IMR-90 (cell line): ENCODE data around the gene OSBPL1A. TPM values are rescaled to one million over a fixed set of nuclear protein-coding genes. Genes with fewer than 3 reads are reported as not detected.

Experiments
- ATAC-seq: fragments of 200-7000 bp; cut with Tn5 transposase; 2 replicates; pipeline ENCODE4 v1.9.1; 2020; ENCODE audit warnings: low read depth, mild to moderate bottlenecking, moderate library complexity
- BruUV-seq: library from RNA; stranded (reverse); fragments of 400-500 nt; replicated peaks from 2 replicates; lab custom pipeline; 2021; lab: Mats Ljungman, UMichigan
- CTCF ChIA-PET: fragments of 300-600 bp; formaldehyde crosslinking; extraction: SDS; loops from one replicate; lab custom pipeline; 2021; ENCODE audit warnings: antibody characterized with exemption; lab: Yijun Ruan, JAX
- POLR2A ChIA-PET: fragments of 300-600 bp; sonication (Branson Sonifier 250); formaldehyde crosslinking; loops from one replicate; lab custom pipeline; 2022; ENCODE audit warnings: antibody characterized with exemption; ENCODE audit not compliant: unreplicated experiment; lab: Charles Lee
- DNase-seq: peaks from one replicate; pipeline ENCODE4 v3.0.0; 2013
- H2AFZ ChIP-seq: replicated peaks from 2 replicates; pipeline ENCODE3; 2013; ENCODE audit warnings: low read length, mild to moderate bottlenecking; ENCODE audit not compliant: poor library complexity
- H2AK5ac ChIP-seq: 2 replicates; pipeline ENCODE4 v1.6.1; 2013; ENCODE audit warnings: low read depth, low read length, inconsistent platforms
- H2AK9ac ChIP-seq: replicated peaks from 2 replicates; pipeline ENCODE3; 2013; ENCODE audit warnings: mild to moderate bottlenecking, low read depth, low read length, moderate library complexity; ENCODE audit not compliant: poor library complexity
- H2BK120ac ChIP-seq: 2 replicates; pipeline ENCODE4 v1.6.1; 2013; ENCODE audit warnings: low read depth, low read length, inconsistent platforms
- H2BK15ac ChIP-seq: 3 replicates; pipeline ENCODE4 v1.6.1; 2013; ENCODE audit warnings: low read depth, low read length, inconsistent platforms
- H2BK20ac ChIP-seq: 2 replicates; pipeline ENCODE4 v1.6.1; 2013; ENCODE audit warnings: low read depth, mild to moderate bottlenecking, inconsistent platforms, low read length, moderate library complexity
- H2BK5ac ChIP-seq: 2 replicates; pipeline ENCODE4 v1.6.1; 2013; ENCODE audit warnings: mild to moderate bottlenecking, low read depth, low read length, inconsistent platforms; ENCODE audit not compliant: poor library complexity, severe bottlenecking
- H3K14ac ChIP-seq: replicated peaks from 2 replicates; pipeline ENCODE4 v1.6.1; 2013; ENCODE audit warnings: low read depth, low read length, inconsistent platforms
- H3K18ac ChIP-seq: 2 replicates; pipeline ENCODE4 v1.6.1; 2013; ENCODE audit warnings: low read depth, low read length, control low read depth
- H3K23ac ChIP-seq: 2 replicates; pipeline ENCODE4 v1.6.1; 2013; ENCODE audit warnings: low read depth, low read length, inconsistent platforms
- H3K27ac ChIP-seq: 2 replicates; pipeline ENCODE4 v1.5.1; 2013; ENCODE audit warnings: mild to moderate bottlenecking, control low read depth, low read length; ENCODE audit not compliant: insufficient read depth
- H3K27me3 ChIP-seq: 2 replicates; pipeline ENCODE4 v1.6.1; 2013; ENCODE audit warnings: low read length; ENCODE audit not compliant: control insufficient read depth, insufficient read depth
- H3K36me3 ChIP-seq: 2 replicates; pipeline ENCODE4 v1.6.1; 2013; ENCODE audit warnings: low read length, mixed read lengths; ENCODE audit not compliant: control insufficient read depth, insufficient read depth
- H3K4ac ChIP-seq: 2 replicates; pipeline ENCODE4 v1.6.1; 2013; ENCODE audit warnings: low read depth, low read length, inconsistent platforms
- H3K4me1 ChIP-seq: 2 replicates; pipeline ENCODE4 v1.6.1; 2013; ENCODE audit warnings: low read length, mixed read lengths; ENCODE audit not compliant: control insufficient read depth, insufficient read depth
- H3K4me2 ChIP-seq: 2 replicates; pipeline ENCODE4 v1.6.1; 2013; ENCODE audit warnings: low read depth, mild to moderate bottlenecking, control low read depth, low read length, moderate library complexity
- H3K4me3 ChIP-seq: 2 replicates; pipeline ENCODE4 v1.5.1; 2013; ENCODE audit warnings: low read depth, mild to moderate bottlenecking, control low read depth, low read length, moderate library complexity; ENCODE audit not compliant: insufficient read depth
- H3K56ac ChIP-seq: 2 replicates; pipeline ENCODE4 v1.6.1; 2013; ENCODE audit warnings: low read length, inconsistent platforms; ENCODE audit not compliant: insufficient read depth; ENCODE audit errors: extremely low read depth
- H3K79me1 ChIP-seq, 2 experiments: 2 replicates each; pipeline ENCODE4 v1.6.1; 2013; ENCODE audit warnings: low read length in 2 of 2, inconsistent platforms in 1 of 2, low read depth in 1 of 2
- H3K9ac ChIP-seq: 2 replicates; pipeline ENCODE4 v1.6.1; 2013; ENCODE audit warnings: low read depth, low read length, control low read depth
- H3K9me1 ChIP-seq: 2 replicates; pipeline ENCODE4 v1.6.1; 2013; ENCODE audit warnings: low read length, inconsistent platforms; ENCODE audit not compliant: insufficient read depth
- H3K9me3 ChIP-seq: 2 replicates; pipeline ENCODE4 v1.6.1; 2013; ENCODE audit warnings: low read length; ENCODE audit not compliant: control insufficient read depth, insufficient read depth
- H4K20me1 ChIP-seq: 2 replicates; pipeline ENCODE4 v1.6.1; 2013; ENCODE audit warnings: low read length, inconsistent platforms; ENCODE audit not compliant: insufficient read depth
- H4K5ac ChIP-seq: 2 replicates; pipeline ENCODE4 v1.6.1; 2013; ENCODE audit warnings: mild to moderate bottlenecking, low read depth, low read length, control low read depth
- H4K8ac ChIP-seq, 2 experiments: 2 replicates each; pipeline ENCODE4 v1.6.1; 2013; ENCODE audit warnings: low read depth in 2 of 2, low read length in 2 of 2, control low read depth in 1 of 2, inconsistent platforms in 1 of 2
- H4K91ac ChIP-seq: 2 replicates; pipeline ENCODE4 v1.6.1; 2013; ENCODE audit warnings: low read depth, low read length, inconsistent platforms; ENCODE audit not compliant: insufficient read depth
- BHLHE40 ChIP-seq: fragments of 150-350 bp; IDR thresholded peaks from 2 replicates; pipeline ENCODE4 v1.6.1; 2016; ENCODE audit warnings: mild to moderate bottlenecking, low read depth, low read length
- CHD1 ChIP-seq: IDR thresholded peaks from 2 replicates; pipeline ENCODE4 v1.6.1; 2012; ENCODE audit warnings: low read depth, low read length, improper control_type of control experiment
- CTCF ChIP-seq: conservative IDR thresholded peaks from 2 replicates; pipeline ENCODE4 v1.5.1; 2012; ENCODE audit warnings: mild to moderate bottlenecking, low read depth, low read length, improper control_type of control experiment
- ELK1 ChIP-seq: fragments of 150-350 bp; IDR thresholded peaks from 2 replicates; pipeline ENCODE4 v1.6.1; 2016; ENCODE audit warnings: low read depth, mild to moderate bottlenecking, low read length, moderate library complexity, borderline replicate concordance
- FOS ChIP-seq: fragments of 150-350 bp; IDR thresholded peaks from 2 replicates; pipeline ENCODE4 v1.6.1; 2016; ENCODE audit warnings: low read depth, low read length
- MAFK ChIP-seq: IDR thresholded peaks from 2 replicates; pipeline ENCODE4 v1.6.1; 2012; ENCODE audit warnings: low read depth, low read length, improper control_type of control experiment
- MAZ ChIP-seq: IDR thresholded peaks from 2 replicates; pipeline ENCODE4 v1.6.1; 2012; ENCODE audit warnings: low read depth, mild to moderate bottlenecking, low read length, improper control_type of control experiment, moderate library complexity, borderline replicate concordance
- MXI1 ChIP-seq: IDR thresholded peaks from 2 replicates; pipeline ENCODE4 v1.6.1; 2012; ENCODE audit warnings: low read depth, mild to moderate bottlenecking, low read length, moderate library complexity, borderline replicate concordance
- NFE2L2 ChIP-seq: fragments of 150-350 bp; IDR thresholded peaks from 2 replicates; pipeline ENCODE4 v1.6.1; 2016; ENCODE audit warnings: low read depth, mild to moderate bottlenecking, low read length
- POLR2A ChIP-seq: IDR thresholded peaks from 2 replicates; pipeline ENCODE4 v1.6.1; 2012; ENCODE audit warnings: mild to moderate bottlenecking, low read depth, low read length
- RAD21 ChIP-seq: IDR thresholded peaks from 2 replicates; pipeline ENCODE4 v1.6.1; 2012; ENCODE audit warnings: low read length, improper control_type of control experiment
- RCOR1 ChIP-seq: IDR thresholded peaks from 2 replicates; pipeline ENCODE4 v1.6.1; 2012; ENCODE audit warnings: mild to moderate bottlenecking, low read length, improper control_type of control experiment; ENCODE audit not compliant: insufficient replicate concordance
- RFX5 ChIP-seq: IDR thresholded peaks from 2 replicates; pipeline ENCODE4 v1.8.0; 2012; ENCODE audit warnings: low read depth, mild to moderate bottlenecking, low read length, moderate library complexity
- SMC3 ChIP-seq: fragments of 150-350 bp; IDR thresholded peaks from 2 replicates; pipeline ENCODE4 v1.6.1; 2016; ENCODE audit warnings: low read depth, mild to moderate bottlenecking, antibody characterized with exemption, low read length, moderate library complexity
- USF2 ChIP-seq: fragments of 150-350 bp; IDR thresholded peaks from 2 replicates; pipeline ENCODE4 v1.6.1; 2017; ENCODE audit warnings: mild to moderate bottlenecking, antibody characterized with exemption, low read length, low read depth
- WGBS, 2 experiments: methylation state at CpG; one replicate each; pipeline versions ENCODE4 v1.1.5 to v1.1.7; 2013; ENCODE audit warnings: missing lambda C conversion rate in 2 of 2; ENCODE audit not compliant: insufficient read length in 1 of 2; ENCODE audit errors: extremely low coverage in 2 of 2; 5-methylcytosine and 5-hydroxymethylcytosine counted together
- dilution Hi-C: fragments of 300-500 bp; cut with HindIII; formaldehyde crosslinking; loops from one replicate; pipeline ENCODE4 v1.14.3; 2018; ENCODE audit warnings: low sequenced_read_pairs; ENCODE audit not compliant: unreplicated experiment
- in situ Hi-C: fragments of 300-500 bp; cut with MboI; formaldehyde crosslinking; loops from 3 replicates; pipeline ENCODE4 v1.14.3; 2019; ENCODE audit warnings: low sequenced_read_pairs, inconsistent platforms, mixed read lengths
- intact Hi-C: fragments of 100-400 bp; cut with micrococcal nuclease; formaldehyde crosslinking; loops from 2 replicates; pipeline ENCODE4 v1.10.0; 2022
- polyA plus RNA-seq, 3 experiments: library from polyadenylated mRNA; depleted of rRNA; stranded (reverse); fragments of >200 nt; gene quantifications; 2 replicates each; pipeline ENCODE4 v1.2.3, GENCODE V29; 2012; ENCODE audit warnings: low replicate concordance in 1 of 3
- total RNA-seq: library from RNA; depleted of rRNA; stranded (reverse); fragments of >200 nt; gene quantifications from 2 replicates; pipeline ENCODE4 v1.2.3, GENCODE V29; 2012

The OSBPL1A gene
- total and polyA plus RNA-seq, 2 of the 4 experiments (the other 2 are of a cell fraction), result 29.4 to 70.4 TPM

GRCh38 chr18:24140697-24141096 is 256.9 kb downstream of the OSBPL1A start:
- ATAC-seq (no peak), DNase-seq (no peak)
- Histone ChIP-seq H4K8ac (no peak overlapping the region), H4K91ac (no peak overlapping the region), H3K56ac (no peak overlapping the region), H2BK120ac (no peak overlapping the region), H3K9me1 (0 out of 2 replicates have a peak, but pooled peaks cover 6% of the 10 kb centered on the region), H3K14ac (no peak overlapping the region), H2BK20ac (no peak overlapping the region), H3K36me3 (no peaks in the 10 kb centered on the region), H2BK15ac (no peak overlapping the region), H3K27ac (no peak overlapping the region), H3K4ac (no peak overlapping the region), H2AK5ac (no peak overlapping the region), H3K23ac (no peak overlapping the region), H4K20me1 (no peaks in the 10 kb centered on the region), H3K79me1 (peaks cover 0 to 6% of the 10 kb centered on the region in 2 experiments; a peak in 1 of 4 replicates), H4K5ac (no peak overlapping the region), H2AK9ac (no peak overlapping the region), H3K9ac (no peak overlapping the region), H2BK5ac (no peak overlapping the region), H3K18ac (no peak overlapping the region), H3K4me3 (no peak overlapping the region), H2AFZ (no peak overlapping the region), H3K9me3 (no peaks in the 10 kb centered on the region), H3K4me2 (no peak overlapping the region), H3K4me1 (peaks cover 2% of the 10 kb centered on the region), H3K27me3 (no peaks in the 10 kb centered on the region)
- WGBS, 2 experiments, result 100% methylated on average over 2 of the region's 2 CpGs; no CpG with 5 or more reads in 1 of the 2 experiments
- BruUV-seq, result no TSS peak
- intact Hi-C loops, result no loop called here
- POLR2A ChIA-PET, result no interaction called here
- TF ChIP-seq RCOR1 (no peak), BHLHE40 (no peak), MXI1 (no peak), CTCF (no peak), ELK1 (no peak), RAD21 (no peak), POLR2A (no peak), NFE2L2 (no peak), FOS (no peak), USF2 (no peak), MAFK (no peak), CHD1 (no peak), RFX5 (no peak), SMC3 (no peak), MAZ (no peak)
- in situ Hi-C loops, result no loop called here
- CTCF ChIA-PET, result no interaction called here
- dilution Hi-C loops, result no loop called here
